DOHH2 (cell line): Measurements from ENCODE around the gene KDM1A.
"Not testable (repeated sequence)": the region's sequence is repeated elsewhere in the genome, so short reads cannot be mapped to it uniquely, and the experiment has no call there.

ENCODE experiments used
- H3F3A ChIP-seq: fragments of 200-600 bp; sonication (generic), shearing (Covaris generic); 2 replicates; pipeline ENCODE4 v1.6.0; 2016; ENCODE audit warnings: antibody characterized with exemption, mild to moderate bottlenecking; ENCODE audit not compliant: control insufficient read depth, insufficient read depth
- H3K27ac ChIP-seq: fragments of 200-600 bp; sonication (generic); 2 replicates; pipeline ENCODE4 v1.5.1; 2014; ENCODE audit warnings: low read depth, mild to moderate bottlenecking, low read length, moderate library complexity
- H3K27me3 ChIP-seq: fragments of 200-600 bp; sonication (generic); 2 replicates; pipeline ENCODE4 v1.6.1; 2014; ENCODE audit warnings: mild to moderate bottlenecking, low read length, mixed read lengths; ENCODE audit not compliant: control insufficient read depth
- H3K36me3 ChIP-seq: fragments of 200-600 bp; sonication (generic); 2 replicates; pipeline ENCODE4 v1.6.1; 2014; ENCODE audit warnings: mild to moderate bottlenecking, low read length, moderate library complexity, mixed read lengths; ENCODE audit not compliant: control insufficient read depth
- H3K4me1 ChIP-seq: fragments of 200-600 bp; sonication (generic); 2 replicates; pipeline ENCODE4 v1.6.1; 2014; ENCODE audit warnings: mild to moderate bottlenecking, low read length, mixed read lengths; ENCODE audit not compliant: control insufficient read depth
- H3K4me2 ChIP-seq: fragments of 200-600 bp; sonication (generic); 2 replicates; pipeline ENCODE4 v1.6.0; 2014; ENCODE audit warnings: mild to moderate bottlenecking, low read length, moderate library complexity
- H3K4me3 ChIP-seq: fragments of 200-600 bp; sonication (generic); 2 replicates; pipeline ENCODE4 v1.5.1; 2014; ENCODE audit warnings: mild to moderate bottlenecking, low read length, mixed read lengths
- H3K79me2 ChIP-seq: fragments of 200-600 bp; sonication (generic); 2 replicates; pipeline ENCODE4 v1.6.1; 2014; ENCODE audit warnings: mild to moderate bottlenecking, low read length, mixed read lengths; ENCODE audit not compliant: control insufficient read depth
- H3K9me2 ChIP-seq: fragments of 200-600 bp; sonication (generic); replicated peaks from 2 replicates; pipeline ENCODE4 v1.6.1; 2014; ENCODE audit warnings: mild to moderate bottlenecking, low read length, mixed read lengths; ENCODE audit not compliant: control insufficient read depth
- H3K9me3 ChIP-seq: fragments of 200-600 bp; sonication (generic); 2 replicates; pipeline ENCODE4 v1.6.1; 2014; ENCODE audit warnings: antibody characterized with exemption, low read length, mixed read lengths; ENCODE audit not compliant: control insufficient read depth, insufficient read depth
- H4K20me1 ChIP-seq: fragments of 200-600 bp; sonication (generic); 2 replicates; pipeline ENCODE4 v1.6.0; 2014; ENCODE audit warnings: low read depth, mild to moderate bottlenecking, antibody characterized with exemption, low read length, moderate library complexity; ENCODE audit not compliant: control insufficient read depth, insufficient read depth
- EZH2phosphoT487 ChIP-seq: fragments of 200-600 bp; sonication (generic); IDR thresholded peaks from 2 replicates; pipeline ENCODE4 v1.6.1; 2017; ENCODE audit warnings: borderline replicate concordance, mild to moderate bottlenecking, antibody characterized with exemption, low read length, moderate library complexity, mixed read lengths
- TF ChIP-seq, protein P1 (sequence below): fragments of 200-600 bp; sonication (generic); IDR thresholded peaks from one replicate; pipeline ENCODE4 v1.5.1; 2014; ENCODE audit warnings: antibody characterized with exemption, mild to moderate bottlenecking, low read depth, low read length; ENCODE audit not compliant: poor library complexity, severe bottlenecking

Gene KDM1A

DNA sequence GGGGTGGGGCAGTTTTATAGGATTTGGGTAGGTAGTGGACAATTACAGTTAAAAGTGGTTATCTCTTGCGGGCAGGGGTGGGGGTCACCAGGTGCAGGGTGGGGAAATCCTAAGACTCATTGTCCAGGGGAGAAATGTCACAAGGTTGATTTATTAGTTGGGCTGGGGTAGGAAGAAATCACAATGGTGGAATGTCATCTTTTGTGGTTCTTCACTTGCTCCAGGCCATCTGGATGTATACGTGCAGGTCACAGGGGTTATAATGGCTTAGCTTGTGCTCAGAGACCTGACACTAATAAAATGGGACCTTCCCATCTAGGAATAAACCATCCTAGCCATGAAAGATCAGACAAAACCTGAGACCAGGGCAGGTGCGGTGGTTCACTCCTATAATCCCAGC lies 15.2 kb upstream of the KDM1A start:
- Histone ChIP-seq H3K9me3 (no peaks in the 10 kb centered on the region), H3K4me2 (no peak overlapping the region)
- no peak for TF ChIP-seq EZH2phosphoT487
- TF ChIP-seq, protein P1, sequence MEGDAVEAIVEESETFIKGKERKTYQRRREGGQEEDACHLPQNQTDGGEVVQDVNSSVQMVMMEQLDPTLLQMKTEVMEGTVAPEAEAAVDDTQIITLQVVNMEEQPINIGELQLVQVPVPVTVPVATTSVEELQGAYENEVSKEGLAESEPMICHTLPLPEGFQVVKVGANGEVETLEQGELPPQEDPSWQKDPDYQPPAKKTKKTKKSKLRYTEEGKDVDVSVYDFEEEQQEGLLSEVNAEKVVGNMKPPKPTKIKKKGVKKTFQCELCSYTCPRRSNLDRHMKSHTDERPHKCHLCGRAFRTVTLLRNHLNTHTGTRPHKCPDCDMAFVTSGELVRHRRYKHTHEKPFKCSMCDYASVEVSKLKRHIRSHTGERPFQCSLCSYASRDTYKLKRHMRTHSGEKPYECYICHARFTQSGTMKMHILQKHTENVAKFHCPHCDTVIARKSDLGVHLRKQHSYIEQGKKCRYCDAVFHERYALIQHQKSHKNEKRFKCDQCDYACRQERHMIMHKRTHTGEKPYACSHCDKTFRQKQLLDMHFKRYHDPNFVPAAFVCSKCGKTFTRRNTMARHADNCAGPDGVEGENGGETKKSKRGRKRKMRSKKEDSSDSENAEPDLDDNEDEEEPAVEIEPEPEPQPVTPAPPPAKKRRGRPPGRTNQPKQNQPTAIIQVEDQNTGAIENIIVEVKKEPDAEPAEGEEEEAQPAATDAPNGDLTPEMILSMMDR: no peak

DNA sequence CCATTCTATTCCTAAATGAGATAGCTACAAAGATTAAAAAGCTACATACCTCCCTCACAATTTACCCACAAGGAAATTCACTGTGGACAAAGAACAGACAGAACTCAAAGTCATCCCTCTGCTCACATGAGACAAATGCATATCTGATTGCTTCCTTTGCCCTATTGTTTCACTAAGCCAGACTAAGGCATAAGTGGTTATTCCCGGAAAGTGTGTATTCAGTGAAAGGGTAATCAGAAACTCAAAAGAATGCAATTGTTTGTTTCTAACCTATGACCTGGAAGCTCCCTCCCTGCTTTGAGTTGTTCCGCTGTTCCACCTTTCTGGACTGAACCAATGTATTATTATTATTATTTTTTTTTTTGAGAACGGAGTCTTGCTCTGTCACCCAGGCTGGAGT lies 14.5 kb upstream of the KDM1A start:
- not testable (repeated sequence) for H3K4me3 ChIP-seq, H3K79me2 ChIP-seq, H3K4me2 ChIP-seq, H3K4me1 ChIP-seq, H3K9me2 ChIP-seq, H3F3A ChIP-seq, H3K36me3 ChIP-seq, H4K20me1 ChIP-seq, H3K27ac ChIP-seq, H3K9me3 ChIP-seq
- H3K27me3 ChIP-seq: peaks cover 10% of the 10 kb centered on the region

More for the DNA sequence above, 15.2 kb upstream of the KDM1A start:
- no peak overlapping the region for H3K27ac ChIP-seq
- H3K4me3 ChIP-seq: no peak overlapping the region
- no peaks in the 10 kb centered on the region for H4K20me1 ChIP-seq
- H3K36me3 ChIP-seq: no peaks in the 10 kb centered on the region
- no peaks in the 10 kb centered on the region for H3K79me2 ChIP-seq
- no peaks in the 10 kb centered on the region for H3K9me2 ChIP-seq
- H3F3A ChIP-seq: no peaks in the 10 kb centered on the region
- H3K27me3 ChIP-seq: peaks cover 10% of the 10 kb centered on the region
- no peaks in the 10 kb centered on the region for H3K4me1 ChIP-seq

DNA sequence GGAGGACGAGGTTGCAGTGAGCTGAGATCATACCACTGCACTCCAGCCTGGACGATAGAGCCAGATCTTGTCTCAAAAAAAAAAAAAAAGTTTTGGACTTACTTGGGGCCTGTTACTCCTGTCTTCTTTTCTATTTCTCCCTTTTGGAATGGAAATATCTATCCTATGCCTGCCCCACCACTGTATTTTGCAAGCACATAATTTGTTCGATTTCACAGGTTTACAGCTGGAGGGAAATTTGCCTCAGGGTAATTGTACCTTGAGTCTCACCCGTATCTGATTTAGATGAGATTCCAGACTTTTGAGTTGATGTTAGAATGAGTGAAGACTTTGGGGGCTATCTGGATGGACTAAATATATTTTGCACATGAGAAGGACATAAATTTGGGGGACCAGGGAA lies 12.2 kb upstream of the KDM1A start:
- Histone ChIP-seq H3K4me1 (peaks cover 13% of the 10 kb centered on the region), H3K4me2 (no peak overlapping the region), H3K79me2 (no peaks in the 10 kb centered on the region), H4K20me1 (no peaks in the 10 kb centered on the region), H3K36me3 (no peaks in the 10 kb centered on the region), H3K27ac (no peak overlapping the region), H3K9me3 (no peaks in the 10 kb centered on the region), H3K27me3 (peaks cover 10% of the 10 kb centered on the region), H3F3A (no peaks in the 10 kb centered on the region), H3K4me3 (no peak overlapping the region), H3K9me2 (no peaks in the 10 kb centered on the region)
- no peak for TF ChIP-seq EZH2phosphoT487
- TF ChIP-seq, protein P1: no peak

DNA sequence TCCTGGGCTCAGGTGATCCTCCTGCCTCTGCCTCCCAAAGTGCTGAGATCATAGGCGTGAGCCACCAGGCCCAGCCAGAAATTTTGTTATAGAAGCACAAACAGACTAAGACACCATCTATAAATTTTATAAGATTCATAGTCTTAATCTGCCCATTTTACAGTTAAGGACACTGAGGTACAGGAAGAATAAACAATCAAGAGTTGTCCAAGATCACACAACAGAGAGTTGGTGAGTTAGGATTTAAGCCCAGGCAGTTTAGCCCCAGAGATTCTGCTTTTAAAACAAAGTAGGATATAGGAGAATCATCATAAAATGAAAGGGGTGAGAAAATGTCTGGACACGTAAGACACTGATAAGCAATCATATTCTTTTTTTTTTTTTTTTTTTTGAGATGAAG lies 10.4 kb upstream of the KDM1A start:
- no peaks in the 10 kb centered on the region for H3K79me2 ChIP-seq
- no peaks in the 10 kb centered on the region for H3K36me3 ChIP-seq
- no peak for TF ChIP-seq EZH2phosphoT487
- TF ChIP-seq, protein P1: no peak
- H3K4me1 ChIP-seq: peaks cover 17% of the 10 kb centered on the region
- H3K9me3 ChIP-seq: no peaks in the 10 kb centered on the region
- H3K9me2 ChIP-seq: no peaks in the 10 kb centered on the region
- no peak overlapping the region for H3K4me2 ChIP-seq
- H3F3A ChIP-seq: no peaks in the 10 kb centered on the region
- no peaks in the 10 kb centered on the region for H4K20me1 ChIP-seq
- 0 out of 2 replicates have a peak, but pooled peaks cover 2% of the 10 kb centered on the region for H3K27me3 ChIP-seq
- H3K27ac ChIP-seq: no peak overlapping the region
- no peak overlapping the region for H3K4me3 ChIP-seq

DNA sequence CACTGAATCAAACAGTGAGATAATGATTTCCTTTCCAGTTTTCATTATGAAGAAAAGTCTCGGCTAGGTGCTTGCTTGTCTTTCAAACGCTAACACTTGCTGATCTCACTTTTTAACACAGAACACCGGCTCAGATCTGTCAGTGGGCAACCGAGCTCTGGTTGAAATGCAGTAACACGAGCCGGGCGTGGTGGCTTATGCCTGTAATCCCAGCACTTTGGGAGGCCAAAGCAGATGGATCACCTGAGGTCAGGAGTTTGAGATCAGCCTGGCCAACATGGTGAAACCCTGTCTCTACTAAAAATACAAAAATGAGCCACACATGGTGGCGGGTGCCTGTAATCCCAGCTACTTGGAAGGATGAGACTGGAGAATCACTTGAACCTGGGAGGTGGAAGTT lies 9.2 kb upstream of the KDM1A start:
- H3K4me2 ChIP-seq, H3K9me3 ChIP-seq, H3K4me3 ChIP-seq, H3K27me3 ChIP-seq, H3K36me3 ChIP-seq, H4K20me1 ChIP-seq, H3K9me2 ChIP-seq, H3K27ac ChIP-seq, H3K79me2 ChIP-seq, H3F3A ChIP-seq: not testable (repeated sequence)
- peaks cover 20% of the 10 kb centered on the region for H3K4me1 ChIP-seq
